Heart right ventricle (tissue), 16 donors: ENCODE data around the gene PLD1. TPM values are rescaled to one million over a fixed set of nuclear protein-coding genes. Genes with fewer than 3 reads are reported as not detected.
"Not testable (repeated sequence)": the region's sequence is repeated elsewhere in the genome, so short reads cannot be mapped to it uniquely, and the experiment has no call there.

ENCODE experiments used
- ATAC-seq, 8 donors: fragments of 200-7000 bp; cut with Tn5 transposase; one replicate each; pipeline ENCODE4 v1.9.1; 2020; ENCODE audit warnings: mild to moderate bottlenecking in 8 of 8, moderate library complexity in 8 of 8, moderate number of reproducible peaks in 1 of 8
- DNase-seq, 2 donors: peaks; one replicate each; pipeline ENCODE4 v3.0.0-alpha.2; 2020
- H3K27ac ChIP-seq, 10 donors: fragments of 200-600 bp; sonication (generic) in 2 of 10; one replicate each; pipeline versions ENCODE4 v1.5.0 to v1.8.0; 2020 to 2022; ENCODE audit warnings: mild to moderate bottlenecking in 3 of 10
- H3K27me3 ChIP-seq, 7 donors: fragments of 200-600 bp; one replicate each; pipeline ENCODE4 v1.8.0; 2021 to 2022; ENCODE audit warnings: mild to moderate bottlenecking in 2 of 7
- H3K36me3 ChIP-seq, 9 donors: fragments of 200-600 bp; sonication (generic) in 1 of 9; one replicate each; pipeline versions ENCODE4 v1.5.0 to v1.8.0; 2020 to 2022; ENCODE audit warnings: mild to moderate bottlenecking in 2 of 9
- H3K4me1 ChIP-seq, 9 donors: fragments of 200-600 bp; sonication (generic) in 1 of 9; one replicate each; pipeline versions ENCODE4 v1.5.0 to v1.8.0; 2020 to 2022; ENCODE audit warnings: mild to moderate bottlenecking in 4 of 9
- H3K4me3 ChIP-seq, 10 donors: fragments of 200-600 bp; sonication (generic) in 2 of 10; one replicate each; pipeline versions ENCODE4 v1.5.0 to v1.8.0; 2020 to 2022; ENCODE audit warnings: mild to moderate bottlenecking in 7 of 10, moderate library complexity in 2 of 10
- H3K9me3 ChIP-seq, 11 donors: fragments of 200-600 bp in 10 of 11; sonication (generic) in 2 of 11; one replicate each; pipeline versions ENCODE4 v1.5.0 to v1.8.0; 2013 to 2022; ENCODE audit warnings: mild to moderate bottlenecking in 2 of 11, control low read depth in 1 of 11, moderate library complexity in 1 of 11
- WGBS, 2 donors: extraction: QIAGEN DNeasy Blood & Tissue Kit; methylation state at CpG; one replicate each; pipeline ENCODE4 v1.1.7; 2013; ENCODE audit warnings: inconsistent platforms in 1 of 2; 5-methylcytosine and 5-hydroxymethylcytosine counted together
- intact Hi-C, 10 donors: fragments of 100-400 bp; cut with DNase I; formaldehyde crosslinking; loops; one replicate each; pipeline versions ENCODE4 v1.11.1 to v1.14.2; 2022
- polyA plus RNA-seq, 2 donors: library from polyadenylated mRNA; stranded (reverse); fragments of 200-250 nt; gene quantifications; one replicate each; pipeline ENCODE4 v1.2.3, GENCODE V29; 2013
- total RNA-seq, 10 donors: library from RNA; stranded (reverse); fragmentation: NEBNext Ultra II Directional in 3 of 10; extraction: Animal tissue kit (Norgen Biotek cat#: 25700) in 3 of 10; gene quantifications; one replicate each; pipeline versions ENCODE4 v1.2.1 to v1.2.4, GENCODE V29; 2021 to 2023
- TF ChIP-seq, protein P1 (sequence below), 9 donors: fragments of 200-600 bp; sonication (generic) in 2 of 9; IDR thresholded peaks; one replicate each; pipeline versions ENCODE4 v1.5.0 to v1.8.0; 2021 to 2022; ENCODE audit warnings: antibody characterized with exemption in 9 of 9, mild to moderate bottlenecking in 5 of 9, moderate library complexity in 1 of 9
- donor health status: Arrhythmogenic right ventricular cardiomyopathy.
- donor health status: ischemic (EF 13 %, LVEDD 7.1; RV severe dilation, severe dysfunction).
- donor health status: healthy with polysubstance abuse.
- donor health status: DM: no; HTN: yes; CAD: no.
- donor health status: DM: no; HTN: no; CAD: no.
- donor health status: ischemic (EF 25% LVEDD 6.9; RV normal size, moderate dysfunction).
- donor health status: ischemic (EF 25% LVEDD 5.7; RV mildly dilated, moderate dysfunction).
- donor health status: healthy.
- donor health status: DM: yes; HTN: yes; CAD: no.
- donor health status: Ischemic cardiomyopathy.
- donor health status: ischemic (EF 35%, LVEDD 5.7; RV mildly dilated, moderate dysfunction).
- donor health status: nonischemic (EF 11% LVEDD 7.7; RV severe dilation, severe dysfunction).
- donor health status: DM: yes; HTN: yes; CAD: no.
- donor health status: PGD.
- donor health status: ischemic (EF 29% LVEDD 5.4; RV normal size, mild dysfunction).
- donor health status: nonischemic (EF 23%, LVEDD 6.1; RV moderate dilation, normal function).

Gene PLD1
- total and polyA plus RNA-seq, 12 donors, result 10.5 to 83.3 (median 62.9) TPM

DNA sequence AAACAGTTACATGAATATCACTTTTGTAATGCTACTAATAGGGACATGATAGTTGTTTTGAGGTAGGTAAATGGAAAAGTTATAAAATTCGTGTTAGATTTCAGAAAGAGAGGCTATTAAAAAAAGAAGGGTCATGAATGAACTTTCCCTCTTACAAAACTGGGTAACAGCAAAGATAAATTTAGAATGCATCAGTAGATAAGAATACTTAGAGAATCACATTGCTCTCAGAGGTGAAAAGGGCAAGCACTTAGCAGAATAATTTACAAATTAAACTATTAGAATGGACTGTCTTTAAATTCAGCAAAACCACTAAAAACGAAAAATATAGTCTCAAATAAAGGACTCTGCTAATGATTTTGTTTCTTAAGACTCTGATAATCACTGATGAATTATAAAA is 167.2 kb downstream of the PLD1 start:
- Histone ChIP-seq H3K4me1 (peaks cover 0 to 57% (median 33%) of the 10 kb centered on the region in 9 donors), H3K4me3 (no peak overlapping the region), H3K36me3 (peaks cover 0 to 30% (median 5%) of the 10 kb centered on the region in 9 donors), H3K27ac (peak overlapping the region in 8 of 10 donors; percentile 0 to 82 (median 61)), H3K27me3 (no peaks in the 10 kb centered on the region), H3K9me3 (no peaks in the 10 kb centered on the region)
- WGBS, 2 donors, result 26 to 37% methylated on average over 2 of the region's 2 CpGs
- ATAC-seq (no peak), DNase-seq (no peak)
- intact Hi-C loops, result loop anchor here in 8 of 10 donors (5.0 to 10.0 kb wide), 7 partner anchors 132 to 832 kb away; no protein-coding TSS in a partner anchor
- TF ChIP-seq, protein P1, sequence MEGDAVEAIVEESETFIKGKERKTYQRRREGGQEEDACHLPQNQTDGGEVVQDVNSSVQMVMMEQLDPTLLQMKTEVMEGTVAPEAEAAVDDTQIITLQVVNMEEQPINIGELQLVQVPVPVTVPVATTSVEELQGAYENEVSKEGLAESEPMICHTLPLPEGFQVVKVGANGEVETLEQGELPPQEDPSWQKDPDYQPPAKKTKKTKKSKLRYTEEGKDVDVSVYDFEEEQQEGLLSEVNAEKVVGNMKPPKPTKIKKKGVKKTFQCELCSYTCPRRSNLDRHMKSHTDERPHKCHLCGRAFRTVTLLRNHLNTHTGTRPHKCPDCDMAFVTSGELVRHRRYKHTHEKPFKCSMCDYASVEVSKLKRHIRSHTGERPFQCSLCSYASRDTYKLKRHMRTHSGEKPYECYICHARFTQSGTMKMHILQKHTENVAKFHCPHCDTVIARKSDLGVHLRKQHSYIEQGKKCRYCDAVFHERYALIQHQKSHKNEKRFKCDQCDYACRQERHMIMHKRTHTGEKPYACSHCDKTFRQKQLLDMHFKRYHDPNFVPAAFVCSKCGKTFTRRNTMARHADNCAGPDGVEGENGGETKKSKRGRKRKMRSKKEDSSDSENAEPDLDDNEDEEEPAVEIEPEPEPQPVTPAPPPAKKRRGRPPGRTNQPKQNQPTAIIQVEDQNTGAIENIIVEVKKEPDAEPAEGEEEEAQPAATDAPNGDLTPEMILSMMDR (IDR thresholded peaks at IDR 0.05), result no peak

DNA sequence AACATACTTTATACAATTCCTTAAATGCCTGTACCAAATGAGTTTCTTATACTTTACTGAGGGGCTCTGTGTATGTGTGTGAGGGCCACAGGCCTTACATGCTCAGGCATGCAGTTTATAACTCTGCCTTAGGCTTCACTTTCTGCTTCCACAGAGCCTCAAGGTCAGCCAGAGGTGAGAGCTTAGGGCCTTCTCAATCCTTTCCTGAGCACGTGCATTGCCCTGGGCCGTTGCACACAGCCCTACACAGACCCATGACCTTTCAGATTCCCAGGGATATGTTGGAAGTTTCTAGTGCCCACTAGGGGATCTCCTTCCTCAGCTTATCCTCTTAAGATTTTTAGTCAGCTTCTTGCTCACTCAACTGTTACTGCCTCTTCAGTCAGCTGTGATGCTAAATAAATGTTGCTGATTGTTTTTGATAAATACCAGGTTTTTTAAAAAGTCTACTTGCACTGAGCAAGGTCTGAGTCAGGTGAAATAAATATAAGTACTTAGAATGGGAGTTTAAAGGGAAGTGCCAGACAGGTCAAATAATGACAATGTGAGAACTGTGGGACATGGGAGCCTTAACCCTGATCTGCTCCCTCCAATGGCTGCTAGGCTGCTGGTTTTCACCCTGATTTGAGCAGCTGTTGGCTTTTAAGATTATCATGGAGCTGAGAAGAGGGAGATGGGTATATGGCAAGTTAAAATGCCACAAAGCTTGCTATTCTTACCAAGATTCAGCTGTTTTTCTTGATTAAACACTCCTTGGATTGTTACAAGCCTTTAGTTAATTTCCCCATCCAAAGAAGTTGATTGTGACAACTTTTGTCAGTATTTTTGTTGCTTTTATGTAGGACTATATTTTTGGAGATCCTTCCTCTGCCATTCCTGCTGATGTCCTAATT is 169.5 kb downstream of the PLD1 start:
- intact Hi-C loops, result loop anchor here in 8 of 10 donors (5.0 to 10.0 kb wide), 7 partner anchors 134 to 834 kb away; no protein-coding TSS in a partner anchor
- ATAC-seq (peak in 7 of 8 donors; percentile 63 to 84 (median 72)), DNase-seq (no peak)
- Histone ChIP-seq H3K27me3 (no peaks in the 10 kb centered on the region), H3K27ac (peak overlapping the region in 8 of 10 donors; percentile 12 to 82 (median 58)), H3K4me1 (peaks cover 0 to 38% (median 25%) of the 10 kb centered on the region in 9 donors), H3K9me3 (no peaks in the 10 kb centered on the region), H3K36me3 (peaks cover 0 to 48% (median 8%) of the 10 kb centered on the region in 9 donors), H3K4me3 (no peak overlapping the region)
- WGBS, 2 donors, result 11 to 14% methylated on average over 2 of the region's 2 CpGs
- TF ChIP-seq, protein P1 (IDR thresholded peaks at IDR 0.05), result no peak

DNA sequence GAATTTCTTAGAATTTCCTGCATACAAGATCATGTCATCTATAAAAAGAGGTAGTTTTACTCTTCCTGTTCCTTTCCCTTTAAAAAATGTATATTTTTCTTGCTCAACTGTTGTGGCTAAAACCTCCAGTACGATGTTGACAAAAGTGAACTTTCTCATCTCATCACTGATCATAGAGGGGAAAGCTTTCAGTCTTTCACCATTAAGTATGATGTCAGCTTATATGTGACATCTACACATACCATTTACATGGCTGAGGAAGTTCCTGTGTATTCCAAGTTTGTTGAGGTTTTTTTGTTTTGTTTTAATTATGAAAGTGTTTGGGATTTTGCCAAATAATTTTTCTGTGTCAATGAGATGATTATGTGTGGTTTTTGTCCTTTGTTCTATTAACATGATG is 173.6 kb downstream of the PLD1 start:
- Histone ChIP-seq H3K27me3 (no peaks in the 10 kb centered on the region), H3K4me1 (peaks cover 0 to 18% (median 9%) of the 10 kb centered on the region in 9 donors), H3K36me3 (peaks cover 0 to 49% (median 8%) of the 10 kb centered on the region in 9 donors), H3K9me3 (no peaks in the 10 kb centered on the region), H3K27ac (no peak overlapping the region), H3K4me3 (no peak overlapping the region)
- ATAC-seq, result no peak
- TF ChIP-seq, protein P1 (IDR thresholded peaks at IDR 0.05), result no peak
- no peak for DNase-seq
- intact Hi-C loops, result no loop called here
- WGBS, 2 donors, result 86 to 89% methylated on average over 1 of the region's 1 CpG

DNA sequence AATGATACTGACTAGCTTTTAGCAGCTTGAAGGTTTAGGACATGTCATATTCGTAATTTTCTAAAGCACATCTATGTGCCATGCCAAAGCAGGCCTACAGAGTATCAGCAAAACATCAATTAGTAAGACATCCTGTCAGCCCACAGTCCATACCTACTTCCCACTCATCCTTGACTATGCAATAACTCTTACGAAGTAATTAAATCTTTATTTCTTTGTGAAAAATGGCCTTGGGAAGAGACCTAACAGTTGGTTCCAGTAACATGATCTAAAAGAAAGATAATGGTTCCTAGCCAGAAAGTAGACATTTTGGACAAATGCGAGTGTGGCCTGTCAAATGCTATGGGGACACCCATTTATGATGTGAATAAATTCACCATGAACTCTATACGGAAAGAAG is 177.5 kb downstream of the PLD1 start:
- H3K27me3 ChIP-seq, result no peaks in the 10 kb centered on the region
- WGBS, 2 donors, result 93 to 94% methylated on average over 4 of the region's 4 CpGs
- intact Hi-C loops, result no loop called here
- DNase-seq (no peak), ATAC-seq (no peak)
- TF ChIP-seq, protein P1 (IDR thresholded peaks at IDR 0.05), result no peak
- H3K9me3 ChIP-seq, result no peaks in the 10 kb centered on the region
- no peak overlapping the region for H3K4me3 ChIP-seq
- H3K27ac ChIP-seq, result no peak overlapping the region
- H3K4me1 ChIP-seq, result no peaks in the 10 kb centered on the region
- peaks cover 0 to 23% (median 3%) of the 10 kb centered on the region in 9 donors for H3K36me3 ChIP-seq

DNA sequence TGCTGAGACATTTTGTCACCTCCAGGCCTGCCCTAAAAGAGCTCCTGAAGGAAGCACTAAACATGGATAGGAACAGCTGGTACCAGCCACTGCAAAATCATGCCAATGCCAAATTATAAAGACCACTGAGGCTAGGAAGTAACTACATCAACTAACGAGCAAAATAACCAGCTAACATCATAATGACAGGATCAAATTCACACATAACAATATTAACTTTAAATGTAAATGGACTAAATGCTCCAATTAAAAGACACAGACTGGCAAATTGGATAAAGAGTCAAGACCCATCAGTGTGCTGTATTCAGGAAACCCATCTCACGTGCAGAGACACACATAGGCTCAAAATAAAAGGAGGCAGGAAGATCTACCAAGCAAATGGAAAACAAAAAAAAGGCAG is 183.5 kb downstream of the PLD1 start:
- H3K9me3 ChIP-seq, result peaks cover 0 to 10% (median 0%) of the 10 kb centered on the region in 11 donors
- 88 to 91% methylated on average over 2 of the region's 2 CpGs for WGBS, 2 donors
- H3K4me3 ChIP-seq, ATAC-seq, intact Hi-C loops, H3K27ac ChIP-seq, H3K4me1 ChIP-seq, DNase-seq, H3K27me3 ChIP-seq: not testable (repeated sequence)
- peaks cover 0 to 14% (median 0%) of the 10 kb centered on the region in 9 donors for H3K36me3 ChIP-seq
